ENCODE results near the gene NCBP3. TPM values are rescaled to one million over a fixed set of nuclear protein-coding genes. Genes with fewer than 3 reads are reported as not detected.

NCBP3 gene
- total RNA-seq, 1 experiment from 2014 or later = 58.5 TPM

GRCh38 chr17:3761918-3762380 lies 84.1 kb downstream of the NCBP3 start:
- H4K20me1 ChIP-seq (ENCODE audit: insufficient read depth) = no peaks in the 10 kb centered on the region
- intact Hi-C loops (cut with micrococcal nuclease; ENCODE audit: unreplicated experiment) = no loop called here
- H3K4me1 ChIP-seq (replicated peaks; ENCODE audit: insufficient read depth) = no peaks in the 10 kb centered on the region
- H3K9me3 ChIP-seq (ENCODE audit: insufficient read depth, low read depth) = no peaks in the 10 kb centered on the region; the same call in 1 of the 2 replicates
- POLR2A ChIA-PET (ENCODE audit: unreplicated experiment) = no interaction called here
- BruUV-seq (replicated peaks) = no TSS peak
- no peak overlapping the region for H3K4me2 ChIP-seq
- H2AFZ ChIP-seq = no peak overlapping the region
- no peak overlapping the region for H3K27ac ChIP-seq
- no peaks in the 10 kb centered on the region for H3K36me3 ChIP-seq (ENCODE audit: low read depth)
- no peaks in the 10 kb centered on the region for H3K79me2 ChIP-seq (ENCODE audit: low read depth)
- H3K27me3 ChIP-seq (ENCODE audit: insufficient read depth, low read depth) = no peaks in the 10 kb centered on the region
- no peaks in the 10 kb centered on the region for H3F3A ChIP-seq (ENCODE audit: insufficient read depth, low read depth)
- H3K9me2 ChIP-seq (ENCODE audit: insufficient read depth) = no peaks in the 10 kb centered on the region
- H3K4me3 ChIP-seq = no peak overlapping the region
- CTCF ChIA-PET = interaction anchor here (0.7 kb wide), 1 partner anchor 668 kb away, joined by 3 read pairs; no protein-coding TSS in a partner anchor
- TF ChIP-seq CTCF (conservative IDR thresholded peaks at IDR 0.05) (no peak), EZH2 (IDR thresholded peaks at IDR 0.05; ENCODE audit: low read depth) (no peak)
- DNase-seq = no peak

- H3K27me3 ChIP-seq (ENCODE audit: insufficient read depth, low read depth) = no peaks in the 10 kb centered on the region
- ChIA-PET POLR2A (ENCODE audit: unreplicated experiment) (no interaction called here), CTCF (no interaction called here)
- no peak overlapping the region for H3K27ac ChIP-seq
- H3K9me2 ChIP-seq (ENCODE audit: insufficient read depth) = no peaks in the 10 kb centered on the region
- BruUV-seq (replicated peaks) = no TSS peak
- no peaks in the 10 kb centered on the region for H3K79me2 ChIP-seq (ENCODE audit: low read depth)
- intact Hi-C loops (cut with micrococcal nuclease; ENCODE audit: unreplicated experiment) = no loop called here
- H4K20me1 ChIP-seq (ENCODE audit: insufficient read depth) = no peaks in the 10 kb centered on the region
- H3K4me3 ChIP-seq = no peak overlapping the region
- H3K9me3 ChIP-seq (ENCODE audit: insufficient read depth, low read depth) = no peaks in the 10 kb centered on the region; the same call in 1 of the 2 replicates
- TF ChIP-seq EZH2 (IDR thresholded peaks at IDR 0.05; ENCODE audit: low read depth) (no peak), CTCF (conservative IDR thresholded peaks at IDR 0.05) (no peak)
- H3K4me1 ChIP-seq (replicated peaks; ENCODE audit: insufficient read depth) = no peaks in the 10 kb centered on the region
- no peak overlapping the region for H3K4me2 ChIP-seq
- no peaks in the 10 kb centered on the region for H3F3A ChIP-seq (ENCODE audit: insufficient read depth, low read depth)
- H2AFZ ChIP-seq = no peak overlapping the region
- H3K36me3 ChIP-seq (ENCODE audit: low read depth) = no peaks in the 10 kb centered on the region
- no peak for DNase-seq
Observed at GRCh38 chr17:3761036-3761917, 84.8 kb downstream of the NCBP3 start.

GRCh38 chr17:3759597-3760216 lies 86.3 kb downstream of the NCBP3 start:
- H3K4me1 ChIP-seq (replicated peaks; ENCODE audit: insufficient read depth) = peaks cover 11% of the 10 kb centered on the region
- no peaks in the 10 kb centered on the region; the same call in 1 of the 2 replicates for H3K9me3 ChIP-seq (ENCODE audit: insufficient read depth, low read depth)
- H3K27me3 ChIP-seq (ENCODE audit: insufficient read depth, low read depth) = no peaks in the 10 kb centered on the region
- no peak overlapping the region for H3K4me2 ChIP-seq
- H3K27ac ChIP-seq = no peak overlapping the region
- no peaks in the 10 kb centered on the region for H4K20me1 ChIP-seq (ENCODE audit: insufficient read depth)
- H3F3A ChIP-seq (ENCODE audit: insufficient read depth, low read depth) = 0 out of 2 replicates have a peak, but pooled peaks cover 3% of the 10 kb centered on the region
- H2AFZ ChIP-seq = no peak overlapping the region
- DNase-seq = no peak
- no peaks in the 10 kb centered on the region for H3K9me2 ChIP-seq (ENCODE audit: insufficient read depth)
- no peak overlapping the region for H3K4me3 ChIP-seq
- no TSS peak for BruUV-seq (replicated peaks)
- intact Hi-C loops (cut with micrococcal nuclease; ENCODE audit: unreplicated experiment) = no loop called here
- H3K36me3 ChIP-seq (ENCODE audit: low read depth) = no peaks in the 10 kb centered on the region
- TF ChIP-seq EZH2 (IDR thresholded peaks at IDR 0.05; ENCODE audit: low read depth) (no peak), CTCF (conservative IDR thresholded peaks at IDR 0.05) (no peak)
- CTCF ChIA-PET = no interaction called here
- H3K79me2 ChIP-seq (ENCODE audit: low read depth) = 0 out of 2 replicates have a peak, but pooled peaks cover 4% of the 10 kb centered on the region
- POLR2A ChIA-PET (ENCODE audit: unreplicated experiment) = interaction anchor here (0.7 kb wide), 1 partner anchor 685 kb away, joined by 3 read pairs; no protein-coding TSS in a partner anchor
